ENCODE measurements around the gene MLKL. TPM values are rescaled to one million over a fixed set of nuclear protein-coding genes. Genes with fewer than 3 reads are reported as not detected.

The MLKL gene
- polyA plus RNA-seq, 3 donors = 3.7 to 4.5 (median 3.8) TPM

GRCh38 chr16:74652249-74652648 lies 48.4 kb downstream of the MLKL start:
- DNase-seq = no peak

DNA sequence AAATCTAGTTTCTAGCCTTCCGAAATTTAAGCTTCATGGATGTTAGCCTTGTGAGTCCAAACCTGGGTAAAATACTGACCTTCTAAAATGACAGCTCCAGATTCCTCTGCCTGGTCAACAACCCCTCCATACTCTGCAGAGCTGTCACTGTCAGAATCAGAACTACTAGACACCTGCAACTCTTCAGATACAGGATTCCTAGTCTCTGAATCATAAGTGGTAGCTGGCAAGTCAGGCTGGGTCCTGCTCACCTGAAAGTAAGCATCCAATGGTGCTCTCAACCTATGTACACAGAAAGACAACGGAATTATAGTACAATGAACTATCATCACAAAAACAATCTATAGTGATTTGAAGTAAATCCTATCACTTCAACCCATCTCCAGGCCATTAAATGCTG lies 48.8 kb downstream of the MLKL start:
- no peak for DNase-seq

DNA sequence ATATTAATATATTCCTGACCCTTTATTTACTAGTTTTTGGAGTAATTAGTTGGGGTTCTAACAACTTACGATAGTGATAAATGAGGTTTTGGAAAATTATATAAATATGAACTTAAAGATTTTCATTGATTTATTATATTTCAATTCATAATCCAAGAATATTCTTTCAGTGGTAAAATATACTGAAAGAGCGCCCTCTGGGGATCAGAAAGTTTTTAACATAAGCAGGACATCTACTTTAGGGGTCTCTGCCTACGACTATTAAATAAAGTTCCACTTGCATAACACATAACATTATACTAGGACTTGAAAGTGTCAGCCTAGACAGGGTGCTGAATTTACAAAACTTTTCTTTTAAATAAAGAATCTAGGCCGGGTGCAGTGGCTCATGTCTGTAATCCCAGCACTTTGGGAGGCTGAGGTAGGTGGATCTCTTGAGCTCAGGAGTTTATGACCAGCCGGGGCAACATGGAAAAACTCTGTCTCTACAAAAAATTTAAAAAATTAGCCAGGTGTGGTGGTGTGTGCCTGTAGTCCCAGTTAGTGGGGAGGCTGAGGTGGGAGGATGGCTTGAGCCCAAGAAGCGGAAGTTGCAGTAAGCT lies 49.6 kb downstream of the MLKL start:
- DNase-seq = no peak

GRCh38 chr16:74649839-74650504 lies 50.7 kb downstream of the MLKL start:
- DNase-seq = no peak

DNA sequence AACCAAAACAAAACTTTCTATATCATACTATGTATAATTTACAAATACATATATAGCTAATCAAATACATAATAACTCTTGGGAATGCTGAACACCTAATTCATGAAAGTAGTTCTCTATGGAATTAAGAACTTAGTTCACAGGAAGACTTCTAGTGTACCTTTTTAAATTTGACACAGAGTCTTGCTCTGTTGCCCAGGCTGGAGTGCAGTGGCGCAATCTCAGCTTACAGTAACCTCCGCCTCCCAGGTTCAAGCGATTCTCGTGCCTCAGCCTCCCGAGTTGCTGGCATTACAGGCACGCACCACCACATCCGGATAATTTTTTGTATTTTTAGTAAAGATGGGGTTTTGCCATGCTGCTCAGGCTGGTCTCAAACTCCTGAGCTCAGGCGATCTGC lies 58.7 kb downstream of the MLKL start:
- DNase-seq = no peak

- DNase-seq = no peak
These were observed 62.8 kb downstream of the MLKL start for GRCh38 chr16:74637742-74638453.

GRCh38 chr16:74635303-74635702 lies 65.4 kb downstream of the MLKL start:
- DNase-seq = no peak

DNA sequence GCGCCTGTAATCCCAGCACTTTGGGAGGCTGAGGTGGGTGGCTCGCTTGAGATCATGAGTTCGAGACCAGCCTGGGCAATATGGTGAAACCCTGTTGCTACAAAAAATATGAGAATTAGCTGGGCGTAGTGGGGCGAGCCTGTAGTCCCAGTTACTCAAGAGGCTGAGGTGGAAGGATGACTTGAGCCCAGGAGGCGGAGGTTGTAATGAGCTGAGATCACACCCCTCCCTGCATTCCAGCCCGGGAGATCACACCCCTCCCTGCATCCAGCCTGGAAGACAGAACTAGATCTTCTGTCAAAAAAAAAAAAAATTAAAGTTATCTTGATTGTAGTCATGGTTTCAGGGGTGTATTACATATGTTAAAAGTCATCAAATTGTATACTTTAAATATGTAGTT lies 67.0 kb downstream of the MLKL start:
- no peak for DNase-seq

DNA sequence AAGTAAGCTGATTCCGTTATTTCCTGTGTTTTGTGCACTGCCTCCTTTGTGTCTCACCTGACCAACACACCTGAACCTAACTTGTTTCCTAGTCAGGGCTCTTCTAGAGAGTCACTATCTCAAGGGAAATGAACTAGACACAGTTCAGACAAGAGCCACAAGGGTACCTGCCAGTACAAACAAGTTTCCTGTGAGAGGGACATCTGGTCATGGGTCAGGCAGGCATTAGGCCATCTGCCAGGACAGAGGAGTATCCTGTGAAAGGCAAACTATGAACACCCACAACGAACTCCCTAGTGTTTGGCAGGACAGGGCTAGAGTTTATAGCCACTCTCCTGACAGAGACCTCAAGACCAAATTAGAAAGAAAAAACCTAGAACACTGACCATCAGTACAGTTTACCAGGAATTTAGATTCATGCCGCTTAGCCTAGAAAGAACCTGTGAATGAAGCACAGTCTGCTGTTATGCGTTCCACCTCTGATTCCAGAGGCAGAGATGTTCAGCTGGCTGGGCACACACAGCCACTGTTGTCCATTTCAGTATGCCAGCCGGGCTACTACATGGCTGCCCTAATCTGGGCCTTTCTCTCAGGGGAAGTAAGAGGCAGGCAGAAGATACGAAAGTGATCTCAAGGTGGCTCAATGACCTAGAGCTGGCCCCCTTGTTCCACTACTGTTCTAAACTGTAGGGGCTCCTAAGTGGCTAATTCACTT lies 73.0 kb downstream of the MLKL start:
- no peak for DNase-seq

GRCh38 chr16:74626741-74627416 lies 73.8 kb downstream of the MLKL start:
- no peak for DNase-seq

DNA sequence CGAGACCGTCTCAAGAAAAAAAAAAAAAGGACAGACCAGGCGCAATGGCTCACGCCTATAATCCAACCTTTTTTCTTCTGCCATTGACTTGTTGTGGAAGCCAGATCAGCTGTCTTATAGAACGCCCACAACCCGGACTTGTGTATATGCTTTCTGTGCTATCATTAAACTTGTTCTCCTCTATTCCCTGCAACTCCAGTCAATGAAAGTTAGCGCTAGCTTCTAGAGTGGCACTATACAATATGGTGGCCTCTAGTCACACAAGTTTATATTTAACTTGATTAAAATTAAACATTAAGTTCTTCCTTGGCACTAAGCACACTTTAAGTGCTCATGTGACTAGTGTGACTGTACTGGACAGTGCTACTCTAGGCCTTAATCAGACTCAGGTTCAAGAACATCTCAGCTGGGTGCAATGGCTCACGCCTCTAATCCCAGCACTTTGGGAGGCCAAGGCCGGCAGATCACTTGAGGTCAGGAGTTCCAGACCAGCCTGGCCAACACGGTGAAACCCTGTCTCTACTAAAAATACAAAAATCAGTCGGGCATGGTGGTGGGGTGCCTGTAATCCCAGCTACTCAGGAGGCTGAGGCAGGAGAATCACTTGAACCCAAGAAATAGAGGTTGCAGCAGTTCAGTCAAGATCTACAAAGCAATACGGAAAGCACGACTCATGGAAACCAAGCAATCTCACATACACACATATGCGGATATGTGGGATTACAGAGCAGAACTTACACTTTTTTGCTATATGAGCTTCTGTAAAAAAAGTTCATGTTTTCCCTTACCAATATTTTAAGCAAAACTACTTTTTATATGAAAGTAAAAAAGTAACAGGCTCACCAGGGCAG lies 74.9 kb downstream of the MLKL start:
- DNase-seq = no peak

DNA sequence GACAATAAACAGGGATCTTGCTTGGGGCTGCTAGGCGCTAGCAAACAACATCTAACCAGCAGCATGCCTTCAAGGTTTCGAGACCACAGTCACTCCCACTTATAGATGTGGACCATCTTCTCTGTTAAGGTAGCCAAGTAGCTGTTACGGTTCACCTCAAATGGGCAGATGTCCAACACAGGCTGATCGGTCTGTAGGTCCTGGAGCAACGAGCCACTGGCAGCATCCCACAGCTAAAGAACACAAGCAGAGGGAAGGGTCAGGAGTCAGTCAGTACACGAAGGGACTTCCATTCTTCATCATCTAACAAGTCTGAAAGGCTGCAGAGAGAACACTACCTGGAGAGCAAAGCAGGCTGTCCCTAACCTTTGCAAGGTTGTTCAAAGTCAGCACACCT lies 76.8 kb downstream of the MLKL start:
- DNase-seq = no peak

DNA sequence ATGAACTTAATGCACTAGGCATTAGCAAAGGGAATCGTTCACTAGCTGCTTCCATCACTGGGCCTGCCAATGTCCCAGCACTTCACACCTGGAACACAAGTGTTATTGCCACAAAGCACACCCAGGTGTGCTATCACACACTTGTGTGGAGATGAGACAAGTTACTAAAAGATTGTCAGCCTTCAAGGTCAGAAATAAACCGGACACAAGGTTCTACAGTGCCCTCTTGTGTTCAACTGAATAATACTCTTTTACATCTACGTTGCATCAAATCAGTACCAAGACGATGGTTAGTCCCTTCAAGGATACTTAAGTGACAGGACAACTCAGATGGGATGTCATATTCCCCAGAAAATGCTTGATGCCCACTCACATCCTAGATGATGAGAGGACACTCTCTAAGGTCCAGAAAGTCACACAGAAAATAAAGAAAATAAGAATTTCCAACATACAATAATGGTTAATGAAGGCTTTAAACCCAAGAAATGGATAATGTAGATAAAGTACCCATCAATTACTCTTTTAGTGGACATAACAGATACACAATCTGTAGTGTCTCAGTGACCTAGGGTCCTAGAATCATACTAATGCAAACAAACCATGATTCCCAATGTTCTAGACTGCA lies 77.3 kb downstream of the MLKL start:
- DNase-seq = no peak

DNA sequence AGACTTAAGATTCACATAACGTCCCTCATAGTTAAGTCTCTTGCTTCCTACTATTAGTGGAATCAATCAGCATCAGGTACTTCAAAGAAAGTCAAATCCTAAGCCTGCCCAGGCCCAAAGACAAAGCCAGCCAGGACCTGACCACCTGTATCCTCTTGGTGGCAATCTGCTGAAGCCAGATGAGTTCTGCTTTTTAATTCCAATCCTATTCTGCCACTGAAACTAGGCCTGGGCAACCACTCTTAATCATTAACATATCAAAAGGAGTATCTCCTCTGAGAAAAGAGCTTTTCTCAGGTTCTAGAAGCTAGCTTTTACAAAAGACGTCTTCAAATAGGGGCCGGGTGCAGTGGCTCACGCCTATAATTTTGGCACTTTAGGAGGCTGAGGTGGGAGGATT lies 78.7 kb downstream of the MLKL start:
- no peak for DNase-seq

Other genes starting within 250 kb of the MLKL start
- gene GLG1, start 93.7 kb downstream of the MLKL start, polyA plus RNA-seq (ENCODE audit: insufficient read length in 3 of 3) = 100 to 1,000 TPM; 149 to 173 (median 165) TPM
- gene RFWD3, start 34.0 kb downstream of the MLKL start, polyA plus RNA-seq (ENCODE audit: insufficient read length in 3 of 3) = 10 to 100 TPM; 29.0 to 33.4 (median 30.3) TPM
- gene FA2H, start 74.0 kb upstream of the MLKL start, polyA plus RNA-seq (ENCODE audit: insufficient read length in 3 of 3) = 1 to 10 TPM; 3.9 to 4.7 (median 4.2) TPM

All from renal pelvis (tissue), 4 donors.